HS-5 (cell line): ENCODE results near the gene ARFGAP1.
"Not testable (repeated sequence)": the region's sequence is repeated elsewhere in the genome, so short reads cannot be mapped to it uniquely, and the experiment has no call there.

ENCODE experiments used
- DNase-seq: peaks from one replicate; pipeline ENCODE4 v3.0.0-alpha.2; 2012; ENCODE audit warnings: low read depth

Gene ARFGAP1

GRCh38 chr20:63332488-63333240, 60.1 kb downstream of the ARFGAP1 start:
- no peak for DNase-seq

- no peak for DNase-seq
Measured at GRCh38 chr20:63333241-63333836, 60.7 kb downstream of the ARFGAP1 start.

- no peak for DNase-seq
Measured at GRCh38 chr20:63334356-63334755, 61.7 kb downstream of the ARFGAP1 start.

DNA sequence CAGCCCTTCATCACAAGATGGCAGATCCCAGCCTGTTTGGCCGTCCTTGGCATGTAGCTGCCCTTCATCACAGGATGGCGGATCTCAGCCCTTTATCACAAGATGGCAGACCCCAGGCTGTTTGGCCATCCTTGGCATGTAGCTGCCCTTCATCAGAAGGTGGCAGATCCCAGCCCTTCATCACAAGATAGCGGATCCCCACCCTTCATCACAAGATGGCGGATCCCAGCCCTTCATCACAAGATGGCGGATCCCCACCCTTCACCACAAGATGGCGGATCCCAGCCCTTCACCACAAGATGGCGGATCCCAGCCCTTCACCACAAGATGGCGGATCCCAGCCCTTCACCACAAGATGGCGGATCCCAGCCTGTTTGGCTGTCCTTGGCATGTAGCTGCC, 62.4 kb downstream of the ARFGAP1 start:
- not testable (repeated sequence) for DNase-seq

- no peak for DNase-seq
Measured at GRCh38 chr20:63335711-63336110, 63.1 kb downstream of the ARFGAP1 start.

- no peak for DNase-seq
Measured at GRCh38 chr20:63336232-63336752, 63.7 kb downstream of the ARFGAP1 start.

- DNase-seq, result no peak
Measured at GRCh38 chr20:63337786-63338420, 65.3 kb downstream of the ARFGAP1 start.
